K562 (cell line): ENCODE results near the gene LMNB1. TPM values are rescaled to one million over a fixed set of nuclear protein-coding genes. Genes with fewer than 3 reads are reported as not detected.

ENCODE experiments used
- BRD4 ChIP-seq: fragments of 200-600 bp; sonication (generic); IDR thresholded peaks from 2 replicates; pipeline ENCODE4 v1.6.1; 2017; ENCODE audit warnings: inconsistent platforms
- L3MBTL2 ChIP-seq: fragments of 450-650 bp; IDR thresholded peaks from 2 replicates; pipeline ENCODE4 v1.6.1; 2016; ENCODE audit warnings: mild to moderate bottlenecking, moderate library complexity
- MBD1 ChIP-seq: fragments of 250-450 bp; sonication (Bioruptor Pico); IDR thresholded peaks from 2 replicates; pipeline ENCODE4 v1.8.0; 2022; ENCODE audit warnings: inconsistent platforms
- MXI1 ChIP-seq: IDR thresholded peaks from 2 replicates; pipeline ENCODE4 v1.6.1; 2011; ENCODE audit warnings: low read depth, mild to moderate bottlenecking, improper control_type of control experiment, low read length
- REST ChIP-seq, 2 experiments: fragments of 450-650 bp; formaldehyde crosslinking in 1 of 2; IDR thresholded peaks; 2 replicates each; pipeline versions ENCODE4 v1.4.0 to v1.6.1; 2014 to 2020; ENCODE audit warnings: mild to moderate bottlenecking in 2 of 2, borderline replicate concordance in 1 of 2, low read depth in 1 of 2
- SMARCE1 ChIP-seq: fragments of 450-650 bp; IDR thresholded peaks from 2 replicates; pipeline ENCODE4 v1.7.1; 2016; ENCODE audit warnings: mild to moderate bottlenecking
- ZNF592 ChIP-seq: fragments of 450-650 bp; IDR thresholded peaks from 2 replicates; pipeline ENCODE4 v1.6.1; 2017; ENCODE audit warnings: antibody characterized with exemption, mild to moderate bottlenecking
- polyA plus RNA-seq, 8 experiments: library from polyadenylated mRNA; depleted of rRNA in 4 of 8; stranded (reverse) in 5 of 8; unstranded in 3 of 8; fragments of >200 nt; fragmentation: Nextera tagmentation in 2 of 8; fragmentation: Illumina TruSeq in 1 of 8; extraction: Ambion mirVana in 2 of 8; extraction: Trizol in 1 of 8; gene quantifications; 2 replicates each; pipeline versions ENCODE4 v1.2.1 to v1.2.3, GENCODE V29; 2011 to 2014; ENCODE audit warnings: inconsistent platforms in 1 of 8, missing spikeins in 1 of 8
- total RNA-seq, 7 experiments: library from RNA; depleted of rRNA in 6 of 7; stranded (reverse); fragments of >200 nt in 6 of 7; fragmentation: Illumina TruSeq in 2 of 7; extraction: Trizol in 2 of 7; gene quantifications; 2 replicates each; pipeline versions ENCODE4 v1.2.1 to v1.2.3, GENCODE V29; 2011 to 2021; ENCODE audit warnings: low replicate concordance in 1 of 7
- TF ChIP-seq, protein P1 (sequence below), 2 experiments: fragments of 450-650 bp; IDR thresholded peaks; 2 replicates each; pipeline ENCODE4 v1.6.1; 2018; ENCODE audit warnings: mild to moderate bottlenecking in 2 of 2, low read depth in 1 of 2; ENCODE audit not compliant: partially characterized antibody in 2 of 2

Gene LMNB1
- total and polyA plus RNA-seq, 9 of the 15 experiments (the other 6 are each of a cell fraction or from before 2014, with no cell fraction given), result 2.8 to 190 (median 131) TPM

- TF ChIP-seq REST (IDR thresholded peaks at IDR 0.05; ENCODE audit: borderline replicate concordance), result peak; percentile 87
- no peak for TF ChIP-seq REST (CRISPR knock-in tag; IDR thresholded peaks at IDR 0.05; ENCODE audit: low read depth)
- no peak for TF ChIP-seq MXI1
- no peak for TF ChIP-seq L3MBTL2
- no peak for TF ChIP-seq MBD1 (CRISPR knock-in tag)
- TF ChIP-seq ZNF592, result peak; percentile 66
- TF ChIP-seq, protein P1, sequence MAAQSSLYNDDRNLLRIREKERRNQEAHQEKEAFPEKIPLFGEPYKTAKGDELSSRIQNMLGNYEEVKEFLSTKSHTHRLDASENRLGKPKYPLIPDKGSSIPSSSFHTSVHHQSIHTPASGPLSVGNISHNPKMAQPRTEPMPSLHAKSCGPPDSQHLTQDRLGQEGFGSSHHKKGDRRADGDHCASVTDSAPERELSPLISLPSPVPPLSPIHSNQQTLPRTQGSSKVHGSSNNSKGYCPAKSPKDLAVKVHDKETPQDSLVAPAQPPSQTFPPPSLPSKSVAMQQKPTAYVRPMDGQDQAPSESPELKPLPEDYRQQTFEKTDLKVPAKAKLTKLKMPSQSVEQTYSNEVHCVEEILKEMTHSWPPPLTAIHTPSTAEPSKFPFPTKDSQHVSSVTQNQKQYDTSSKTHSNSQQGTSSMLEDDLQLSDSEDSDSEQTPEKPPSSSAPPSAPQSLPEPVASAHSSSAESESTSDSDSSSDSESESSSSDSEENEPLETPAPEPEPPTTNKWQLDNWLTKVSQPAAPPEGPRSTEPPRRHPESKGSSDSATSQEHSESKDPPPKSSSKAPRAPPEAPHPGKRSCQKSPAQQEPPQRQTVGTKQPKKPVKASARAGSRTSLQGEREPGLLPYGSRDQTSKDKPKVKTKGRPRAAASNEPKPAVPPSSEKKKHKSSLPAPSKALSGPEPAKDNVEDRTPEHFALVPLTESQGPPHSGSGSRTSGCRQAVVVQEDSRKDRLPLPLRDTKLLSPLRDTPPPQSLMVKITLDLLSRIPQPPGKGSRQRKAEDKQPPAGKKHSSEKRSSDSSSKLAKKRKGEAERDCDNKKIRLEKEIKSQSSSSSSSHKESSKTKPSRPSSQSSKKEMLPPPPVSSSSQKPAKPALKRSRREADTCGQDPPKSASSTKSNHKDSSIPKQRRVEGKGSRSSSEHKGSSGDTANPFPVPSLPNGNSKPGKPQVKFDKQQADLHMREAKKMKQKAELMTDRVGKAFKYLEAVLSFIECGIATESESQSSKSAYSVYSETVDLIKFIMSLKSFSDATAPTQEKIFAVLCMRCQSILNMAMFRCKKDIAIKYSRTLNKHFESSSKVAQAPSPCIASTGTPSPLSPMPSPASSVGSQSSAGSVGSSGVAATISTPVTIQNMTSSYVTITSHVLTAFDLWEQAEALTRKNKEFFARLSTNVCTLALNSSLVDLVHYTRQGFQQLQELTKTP (IDR thresholded peaks at IDR 0.05; ENCODE audit: low read depth in 1 of 2, partially characterized antibody in 2 of 2), result peak in 1 of 2 experiments; percentile 20
- no peak for TF ChIP-seq BRD4
- TF ChIP-seq SMARCE1, result no peak
These were observed 3.4 kb downstream of the LMNB1 start (continued) for GRCh38 chr5:126780165-126780827.
